Stomach (tissue), 4 donors: ENCODE data around the gene PNPLA6.

Experiments
- CTCF ChIP-seq, 7 experiments: fragments of 450-650 bp in 4 of 7; fragments of 200-600 bp in 3 of 7; sonication (generic) in 3 of 7; IDR thresholded peaks; one replicate each; pipeline ENCODE4 v1.5.1; 2016 to 2019; ENCODE audit warnings: antibody characterized with exemption in 7 of 7, control low read depth in 2 of 7, mild to moderate bottlenecking in 1 of 7
- POLR2A ChIP-seq, 4 donors: fragments of 450-650 bp; IDR thresholded peaks; one replicate each; pipeline ENCODE4 v1.6.1; 2016; ENCODE audit warnings: antibody characterized with exemption in 4 of 4, control low read depth in 2 of 4, mild to moderate bottlenecking in 1 of 4, moderate library complexity in 1 of 4

- TF ChIP-seq CTCF (IDR thresholded peaks at IDR 0.05) (no peak), POLR2A (IDR thresholded peaks at IDR 0.05) (no peak)
Measured at GRCh38 chr19:7598180-7598579, 62.7 kb downstream of the PNPLA6 start.
